ENCODE results near the gene DR1.

DNA sequence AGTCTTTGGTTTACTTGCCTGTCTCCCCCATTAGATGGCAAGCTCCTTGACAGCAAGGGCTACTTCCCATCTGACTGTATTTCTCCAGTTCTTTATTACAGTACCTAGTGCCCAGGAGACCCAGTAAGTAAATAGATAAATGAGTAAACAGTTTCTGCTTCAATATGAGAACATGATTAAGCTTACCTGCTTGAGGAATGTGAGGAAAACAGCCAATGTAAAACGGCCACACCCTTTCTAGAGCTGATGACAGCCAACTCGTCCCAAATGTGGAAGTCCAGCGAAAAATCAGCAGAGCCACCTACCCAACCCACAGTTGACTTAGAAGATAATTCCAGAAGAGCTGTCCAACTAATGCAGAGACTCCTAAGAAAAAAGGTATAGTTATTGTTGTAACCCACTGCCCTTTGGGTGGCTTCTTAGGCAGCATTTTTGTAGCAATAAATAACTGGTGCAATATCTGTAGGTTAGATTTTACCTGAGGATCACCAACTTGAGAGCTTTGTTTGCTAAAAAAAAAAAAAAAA, 6.5 kb upstream of the DR1 start:
- TF ChIP-seq, protein P1, sequence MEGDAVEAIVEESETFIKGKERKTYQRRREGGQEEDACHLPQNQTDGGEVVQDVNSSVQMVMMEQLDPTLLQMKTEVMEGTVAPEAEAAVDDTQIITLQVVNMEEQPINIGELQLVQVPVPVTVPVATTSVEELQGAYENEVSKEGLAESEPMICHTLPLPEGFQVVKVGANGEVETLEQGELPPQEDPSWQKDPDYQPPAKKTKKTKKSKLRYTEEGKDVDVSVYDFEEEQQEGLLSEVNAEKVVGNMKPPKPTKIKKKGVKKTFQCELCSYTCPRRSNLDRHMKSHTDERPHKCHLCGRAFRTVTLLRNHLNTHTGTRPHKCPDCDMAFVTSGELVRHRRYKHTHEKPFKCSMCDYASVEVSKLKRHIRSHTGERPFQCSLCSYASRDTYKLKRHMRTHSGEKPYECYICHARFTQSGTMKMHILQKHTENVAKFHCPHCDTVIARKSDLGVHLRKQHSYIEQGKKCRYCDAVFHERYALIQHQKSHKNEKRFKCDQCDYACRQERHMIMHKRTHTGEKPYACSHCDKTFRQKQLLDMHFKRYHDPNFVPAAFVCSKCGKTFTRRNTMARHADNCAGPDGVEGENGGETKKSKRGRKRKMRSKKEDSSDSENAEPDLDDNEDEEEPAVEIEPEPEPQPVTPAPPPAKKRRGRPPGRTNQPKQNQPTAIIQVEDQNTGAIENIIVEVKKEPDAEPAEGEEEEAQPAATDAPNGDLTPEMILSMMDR (IDR thresholded peaks at IDR 0.05) = no peak
- TF ChIP-seq POLR2A (IDR thresholded peaks at IDR 0.05) = no peak

Data from right lobe of liver (tissue), 4 donors.